Liver (tissue), 9 donors: ENCODE results near the gene UBE3D. TPM values are rescaled to one million over a fixed set of nuclear protein-coding genes. Genes with fewer than 3 reads are reported as not detected.

Experiments
- DNase-seq: peaks from one replicate; pipeline ENCODE4 v3.0.0-alpha.2; 2017; ENCODE audit warnings: low spot score
- H3K27ac ChIP-seq, 2 donors: one replicate each; pipeline ENCODE4 v1.7.0; 2013; ENCODE audit warnings: inconsistent platforms in 2 of 2, low read length in 2 of 2, control low read depth in 1 of 2, low read depth in 1 of 2, mild to moderate bottlenecking in 1 of 2
- H3K27me3 ChIP-seq, 4 donors: one replicate each; pipeline versions ENCODE4 v1.6.1 to v1.7.0; 2013; ENCODE audit warnings: low read length in 3 of 4, inconsistent platforms in 1 of 4, mild to moderate bottlenecking in 1 of 4, moderate library complexity in 1 of 4; ENCODE audit not compliant: control insufficient read depth in 4 of 4, insufficient read depth in 4 of 4
- H3K36me3 ChIP-seq, 4 donors: one replicate each; pipeline versions ENCODE4 v1.6.1 to v1.7.0; 2013; ENCODE audit warnings: low read length in 3 of 4, mild to moderate bottlenecking in 3 of 4, low read depth in 1 of 4, moderate library complexity in 1 of 4; ENCODE audit not compliant: control insufficient read depth in 4 of 4, insufficient read depth in 3 of 4
- H3K4me1 ChIP-seq, 4 donors: one replicate each; pipeline versions ENCODE4 v1.6.1 to v1.7.0; 2013; ENCODE audit warnings: low read length in 3 of 4, mild to moderate bottlenecking in 3 of 4, moderate library complexity in 1 of 4; ENCODE audit not compliant: control insufficient read depth in 4 of 4, insufficient read depth in 4 of 4
- H3K4me3 ChIP-seq, 3 donors: one replicate each; pipeline versions ENCODE4 v1.6.1 to v1.7.0; 2013; ENCODE audit warnings: low read length in 3 of 3, control low read depth in 1 of 3, low read depth in 1 of 3, mild to moderate bottlenecking in 1 of 3
- H3K9ac ChIP-seq, 2 donors: one replicate each; pipeline ENCODE4 v1.7.0; 2013; ENCODE audit warnings: low read length in 2 of 2, mild to moderate bottlenecking in 2 of 2, moderate library complexity in 2 of 2, control low read depth in 1 of 2, low read depth in 1 of 2
- H3K9me3 ChIP-seq, 4 donors: one replicate each; pipeline versions ENCODE4 v1.6.1 to v1.7.0; 2013; ENCODE audit warnings: low read length in 3 of 4; ENCODE audit not compliant: control insufficient read depth in 4 of 4
- EGR1 ChIP-seq, 2 donors: IDR thresholded peaks; 2 replicates each; pipeline ENCODE4 v1.6.1; 2016 to 2018; ENCODE audit warnings: antibody characterized with exemption in 2 of 2, low read depth in 2 of 2
- FOXA1 ChIP-seq: IDR thresholded peaks from 2 replicates; pipeline ENCODE4 v1.6.1; 2016; ENCODE audit warnings: antibody characterized with exemption
- FOXA2 ChIP-seq: IDR thresholded peaks from 2 replicates; pipeline ENCODE4 v1.6.1; 2016; ENCODE audit warnings: antibody characterized with exemption
- GABPA ChIP-seq, 2 donors: IDR thresholded peaks in 1 of 2; conservative IDR thresholded peaks in 1 of 2; 2 replicates each; pipeline ENCODE4 v1.6.1; 2016; ENCODE audit warnings: antibody characterized with exemption in 2 of 2, mild to moderate bottlenecking in 1 of 2, moderate library complexity in 1 of 2
- HNF4A ChIP-seq, 2 donors: conservative IDR thresholded peaks; 2 replicates each; pipeline ENCODE4 v1.6.1; 2016; ENCODE audit warnings: antibody characterized with exemption in 2 of 2, mild to moderate bottlenecking in 2 of 2
- JUND ChIP-seq, 2 donors: IDR thresholded peaks; 2 replicates each; pipeline ENCODE4 v1.6.1; 2016; ENCODE audit warnings: antibody characterized with exemption in 2 of 2
- RXRA ChIP-seq, 2 donors: IDR thresholded peaks; 2 replicates each; pipeline ENCODE4 v1.6.1; 2017 to 2018; ENCODE audit warnings: antibody characterized with exemption in 2 of 2, mild to moderate bottlenecking in 1 of 2
- SP1 ChIP-seq: IDR thresholded peaks from 2 replicates; pipeline ENCODE4 v1.6.1; 2018; ENCODE audit warnings: antibody characterized with exemption, mild to moderate bottlenecking
- YY1 ChIP-seq: IDR thresholded peaks from 2 replicates; pipeline ENCODE4 v1.6.1; 2016; ENCODE audit warnings: antibody characterized with exemption, mild to moderate bottlenecking
- WGBS: extraction: QIAGEN DNeasy Blood & Tissue Kit; methylation state at CpG from one replicate; pipeline ENCODE4 v1.1.7; 2013; 5-methylcytosine and 5-hydroxymethylcytosine counted together
- polyA plus RNA-seq, 2 donors: library from polyadenylated mRNA; stranded (reverse) in 1 of 2; unstranded in 1 of 2; fragments of 200-250 nt in 1 of 2; fragments of >200 nt in 1 of 2; fragmentation: Nextera tagmentation in 1 of 2; extraction: Ambion mirVana in 1 of 2; gene quantifications; one replicate each; pipeline versions ENCODE4 v1.2.1 to v1.2.3, GENCODE V29; 2013 to 2015
- total RNA-seq, 2 donors: library from RNA; depleted of rRNA; stranded (reverse); fragments of >200 nt; gene quantifications; one replicate each; pipeline ENCODE4 v1.2.3, GENCODE V29; 2014
- TF ChIP-seq, protein P1 (sequence below): fragments of 150-350 bp; IDR thresholded peaks from 2 replicates; pipeline ENCODE4 v1.5.1; 2017; ENCODE audit warnings: improper control_type of control experiment, low read depth, low read length; ENCODE audit not compliant: missing input control
- TF ChIP-seq, protein P2 (sequence below): IDR thresholded peaks from 2 replicates; pipeline ENCODE4 v1.6.1; 2016; ENCODE audit warnings: antibody characterized with exemption
- TF ChIP-seq, protein P3 (sequence below): IDR thresholded peaks from 2 replicates; pipeline ENCODE4 v1.6.1; 2016; ENCODE audit warnings: antibody characterized with exemption, mild to moderate bottlenecking
- TF ChIP-seq, protein P4 (sequence below): IDR thresholded peaks from 2 replicates; pipeline ENCODE4 v1.6.1; 2016; ENCODE audit warnings: antibody characterized with exemption
- donor health status: healthy.
- donor health status: healthy.
- donor health status: healthy.
- donor health status: healthy.
- donor health status: healthy.

Gene UBE3D
- total and polyA plus RNA-seq, 4 donors, result 0.78 to 6.4 (median 1.9) TPM

DNA sequence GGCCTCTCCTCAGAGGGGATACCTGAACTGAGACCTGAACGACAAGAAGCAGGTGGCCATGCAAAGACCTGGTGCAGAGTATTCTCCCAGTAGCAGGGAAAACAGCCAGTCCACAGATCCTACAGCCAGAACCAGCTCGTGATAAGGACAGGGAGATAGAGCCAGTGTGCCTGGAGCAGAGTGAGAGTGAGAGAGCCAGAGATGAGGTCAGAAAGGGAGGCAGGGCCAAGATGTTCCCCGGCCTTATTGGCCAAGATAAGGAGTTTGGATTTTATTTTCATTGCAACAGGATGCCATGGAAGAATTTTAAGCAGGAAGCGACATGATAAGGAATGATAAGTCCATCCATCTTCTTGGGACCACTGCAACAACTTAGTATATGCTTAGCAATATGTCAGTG is 111.8 kb downstream of the UBE3D start:
- Histone ChIP-seq H3K36me3 (no peaks in the 10 kb centered on the region), H3K27ac (no peak overlapping the region), H3K4me3 (no peak overlapping the region), H3K9ac (no peak overlapping the region), H3K9me3 (no peaks in the 10 kb centered on the region), H3K27me3 (no peaks in the 10 kb centered on the region), H3K4me1 (no peaks in the 10 kb centered on the region)
- no peak for DNase-seq
- TF ChIP-seq, protein P1, sequence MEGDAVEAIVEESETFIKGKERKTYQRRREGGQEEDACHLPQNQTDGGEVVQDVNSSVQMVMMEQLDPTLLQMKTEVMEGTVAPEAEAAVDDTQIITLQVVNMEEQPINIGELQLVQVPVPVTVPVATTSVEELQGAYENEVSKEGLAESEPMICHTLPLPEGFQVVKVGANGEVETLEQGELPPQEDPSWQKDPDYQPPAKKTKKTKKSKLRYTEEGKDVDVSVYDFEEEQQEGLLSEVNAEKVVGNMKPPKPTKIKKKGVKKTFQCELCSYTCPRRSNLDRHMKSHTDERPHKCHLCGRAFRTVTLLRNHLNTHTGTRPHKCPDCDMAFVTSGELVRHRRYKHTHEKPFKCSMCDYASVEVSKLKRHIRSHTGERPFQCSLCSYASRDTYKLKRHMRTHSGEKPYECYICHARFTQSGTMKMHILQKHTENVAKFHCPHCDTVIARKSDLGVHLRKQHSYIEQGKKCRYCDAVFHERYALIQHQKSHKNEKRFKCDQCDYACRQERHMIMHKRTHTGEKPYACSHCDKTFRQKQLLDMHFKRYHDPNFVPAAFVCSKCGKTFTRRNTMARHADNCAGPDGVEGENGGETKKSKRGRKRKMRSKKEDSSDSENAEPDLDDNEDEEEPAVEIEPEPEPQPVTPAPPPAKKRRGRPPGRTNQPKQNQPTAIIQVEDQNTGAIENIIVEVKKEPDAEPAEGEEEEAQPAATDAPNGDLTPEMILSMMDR, result no peak
- TF ChIP-seq YY1 (no peak), FOXA1 (no peak), FOXA2 (no peak), JUND (IDR thresholded peaks at IDR 0.05) (no peak)
- TF ChIP-seq, protein P2, sequence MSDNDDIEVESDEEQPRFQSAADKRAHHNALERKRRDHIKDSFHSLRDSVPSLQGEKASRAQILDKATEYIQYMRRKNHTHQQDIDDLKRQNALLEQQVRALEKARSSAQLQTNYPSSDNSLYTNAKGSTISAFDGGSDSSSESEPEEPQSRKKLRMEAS, result no peak
- TF ChIP-seq, protein P3, sequence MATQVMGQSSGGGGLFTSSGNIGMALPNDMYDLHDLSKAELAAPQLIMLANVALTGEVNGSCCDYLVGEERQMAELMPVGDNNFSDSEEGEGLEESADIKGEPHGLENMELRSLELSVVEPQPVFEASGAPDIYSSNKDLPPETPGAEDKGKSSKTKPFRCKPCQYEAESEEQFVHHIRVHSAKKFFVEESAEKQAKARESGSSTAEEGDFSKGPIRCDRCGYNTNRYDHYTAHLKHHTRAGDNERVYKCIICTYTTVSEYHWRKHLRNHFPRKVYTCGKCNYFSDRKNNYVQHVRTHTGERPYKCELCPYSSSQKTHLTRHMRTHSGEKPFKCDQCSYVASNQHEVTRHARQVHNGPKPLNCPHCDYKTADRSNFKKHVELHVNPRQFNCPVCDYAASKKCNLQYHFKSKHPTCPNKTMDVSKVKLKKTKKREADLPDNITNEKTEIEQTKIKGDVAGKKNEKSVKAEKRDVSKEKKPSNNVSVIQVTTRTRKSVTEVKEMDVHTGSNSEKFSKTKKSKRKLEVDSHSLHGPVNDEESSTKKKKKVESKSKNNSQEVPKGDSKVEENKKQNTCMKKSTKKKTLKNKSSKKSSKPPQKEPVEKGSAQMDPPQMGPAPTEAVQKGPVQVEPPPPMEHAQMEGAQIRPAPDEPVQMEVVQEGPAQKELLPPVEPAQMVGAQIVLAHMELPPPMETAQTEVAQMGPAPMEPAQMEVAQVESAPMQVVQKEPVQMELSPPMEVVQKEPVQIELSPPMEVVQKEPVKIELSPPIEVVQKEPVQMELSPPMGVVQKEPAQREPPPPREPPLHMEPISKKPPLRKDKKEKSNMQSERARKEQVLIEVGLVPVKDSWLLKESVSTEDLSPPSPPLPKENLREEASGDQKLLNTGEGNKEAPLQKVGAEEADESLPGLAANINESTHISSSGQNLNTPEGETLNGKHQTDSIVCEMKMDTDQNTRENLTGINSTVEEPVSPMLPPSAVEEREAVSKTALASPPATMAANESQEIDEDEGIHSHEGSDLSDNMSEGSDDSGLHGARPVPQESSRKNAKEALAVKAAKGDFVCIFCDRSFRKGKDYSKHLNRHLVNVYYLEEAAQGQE, result no peak
- WGBS, result 63% methylated on average over 4 of the region's 4 CpGs

DNA sequence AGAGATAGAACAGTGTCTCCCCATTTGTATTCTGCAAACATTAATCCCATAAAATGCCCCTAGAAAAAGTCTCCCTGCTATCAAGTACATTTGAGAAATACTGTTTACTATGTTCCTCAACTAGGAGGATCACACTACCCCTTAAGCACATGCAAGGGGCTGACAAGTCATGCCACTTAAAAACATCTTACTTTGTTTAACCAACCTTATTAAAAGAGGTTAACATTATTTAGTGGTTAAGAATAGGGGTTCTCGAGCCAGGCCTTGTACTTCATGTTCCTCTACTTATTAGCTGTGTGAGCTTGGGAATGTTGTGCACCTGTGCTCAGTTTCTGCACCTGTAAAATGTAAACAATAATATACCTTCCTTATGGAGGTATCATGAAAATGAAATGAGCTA is 113.7 kb downstream of the UBE3D start:
- no peak overlapping the region for H3K27ac ChIP-seq
- TF ChIP-seq, protein P4, sequence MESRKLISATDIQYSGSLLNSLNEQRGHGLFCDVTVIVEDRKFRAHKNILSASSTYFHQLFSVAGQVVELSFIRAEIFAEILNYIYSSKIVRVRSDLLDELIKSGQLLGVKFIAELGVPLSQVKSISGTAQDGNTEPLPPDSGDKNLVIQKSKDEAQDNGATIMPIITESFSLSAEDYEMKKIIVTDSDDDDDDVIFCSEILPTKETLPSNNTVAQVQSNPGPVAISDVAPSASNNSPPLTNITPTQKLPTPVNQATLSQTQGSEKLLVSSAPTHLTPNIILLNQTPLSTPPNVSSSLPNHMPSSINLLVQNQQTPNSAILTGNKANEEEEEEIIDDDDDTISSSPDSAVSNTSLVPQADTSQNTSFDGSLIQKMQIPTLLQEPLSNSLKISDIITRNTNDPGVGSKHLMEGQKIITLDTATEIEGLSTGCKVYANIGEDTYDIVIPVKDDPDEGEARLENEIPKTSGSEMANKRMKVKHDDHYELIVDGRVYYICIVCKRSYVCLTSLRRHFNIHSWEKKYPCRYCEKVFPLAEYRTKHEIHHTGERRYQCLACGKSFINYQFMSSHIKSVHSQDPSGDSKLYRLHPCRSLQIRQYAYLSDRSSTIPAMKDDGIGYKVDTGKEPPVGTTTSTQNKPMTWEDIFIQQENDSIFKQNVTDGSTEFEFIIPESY, result no peak
- TF ChIP-seq GABPA (IDR thresholded peaks at IDR 0.05 in 1 of 2, conservative IDR thresholded peaks at IDR 0.05 in 1 of 2), result no peak
- H3K36me3 ChIP-seq, result no peaks in the 10 kb centered on the region
- no peaks in the 10 kb centered on the region for H3K4me1 ChIP-seq
- no peak overlapping the region for H3K9ac ChIP-seq
- no peak for DNase-seq
- WGBS, result 96% methylated on average over 1 of the region's 1 CpG
- H3K4me3 ChIP-seq, result no peak overlapping the region
- no peaks in the 10 kb centered on the region for H3K27me3 ChIP-seq
- H3K9me3 ChIP-seq, result no peaks in the 10 kb centered on the region

DNA sequence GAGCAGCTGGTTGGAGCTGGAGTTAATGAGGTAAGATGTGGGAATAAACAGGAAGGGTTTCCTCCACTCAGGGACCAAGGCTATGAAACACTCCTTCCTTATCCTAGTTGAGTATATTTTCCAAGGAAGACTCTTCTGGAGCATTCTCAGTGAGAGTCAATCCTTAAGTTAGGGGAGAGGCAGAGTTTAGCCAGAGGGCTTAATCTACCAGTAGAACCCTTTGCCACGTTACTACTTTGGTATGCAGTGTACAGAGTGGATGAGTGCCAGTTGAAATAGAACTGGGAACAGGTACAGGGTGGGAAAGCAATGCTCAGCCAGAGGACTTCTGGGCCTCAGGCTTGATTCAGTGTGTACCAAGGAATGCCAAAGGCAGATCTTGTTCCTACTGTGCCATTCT is 114.3 kb downstream of the UBE3D start:
- DNase-seq, result no peak
- no peaks in the 10 kb centered on the region for H3K27me3 ChIP-seq
- no peak overlapping the region for H3K9ac ChIP-seq
- H3K27ac ChIP-seq, result no peak overlapping the region
- H3K36me3 ChIP-seq, result no peaks in the 10 kb centered on the region
- 96% methylated on average over 1 of the region's 1 CpG for WGBS
- no peaks in the 10 kb centered on the region for H3K9me3 ChIP-seq
- no peaks in the 10 kb centered on the region for H3K4me1 ChIP-seq
- no peak overlapping the region for H3K4me3 ChIP-seq
- TF ChIP-seq RXRA (IDR thresholded peaks at IDR 0.05), result no peak
- TF ChIP-seq FOXA1, result no peak
- TF ChIP-seq EGR1 (IDR thresholded peaks at IDR 0.05; ENCODE audit: low read depth in 2 of 2), result no peak
- TF ChIP-seq, protein P1, result no peak
- TF ChIP-seq FOXA2, result no peak
- TF ChIP-seq, protein P3, result no peak
- no peak for TF ChIP-seq SP1
- TF ChIP-seq YY1, result no peak
- no peak for TF ChIP-seq HNF4A (conservative IDR thresholded peaks at IDR 0.05)
- no peak for TF ChIP-seq JUND (IDR thresholded peaks at IDR 0.05)
